Chondrocyte (in vitro differentiated cells): ENCODE results near the gene SFMBT2. TPM values are rescaled to one million over a fixed set of nuclear protein-coding genes. Genes with fewer than 3 reads are reported as not detected.

Experiments
- DNase-seq: peaks from one replicate; pipeline ENCODE4 v3.0.0; 2021; ENCODE audit warnings: mixed read lengths, low spot score
- H3K27ac Mint-ChIP-seq: one replicate; pipeline ENCODE4 v1.8.0; 2021; ENCODE audit warnings: mild to moderate bottlenecking, moderate library complexity, mixed read lengths; ENCODE audit not compliant: unreplicated experiment
- H3K27me3 Mint-ChIP-seq: 2 replicates; pipeline ENCODE4 v1.8.0; 2021; ENCODE audit warnings: low read depth, mixed read lengths
- H3K36me3 Mint-ChIP-seq: 2 replicates; pipeline ENCODE4 v1.8.0; 2021; ENCODE audit warnings: low read depth, mixed read lengths
- H3K4me1 Mint-ChIP-seq: 2 replicates; pipeline ENCODE4 v1.8.0; 2021; ENCODE audit warnings: low read depth, mild to moderate bottlenecking, mixed read lengths
- H3K4me3 Mint-ChIP-seq: one replicate; pipeline ENCODE4 v1.8.0; 2021; ENCODE audit warnings: mild to moderate bottlenecking, moderate library complexity, mixed read lengths; ENCODE audit not compliant: unreplicated experiment
- H3K9me3 Mint-ChIP-seq: 2 replicates; pipeline ENCODE4 v1.8.0; 2021; ENCODE audit warnings: low read depth, mixed read lengths
- total RNA-seq: library from RNA; stranded (reverse); gene quantifications from 3 replicates; pipeline ENCODE4 v1.2.1, GENCODE V29; 2021
- TF ChIP-seq, protein P1 (sequence below): fragments of 200-600 bp; sonication (generic); IDR thresholded peaks from 2 replicates; pipeline ENCODE4 v1.5.0; 2021; ENCODE audit warnings: antibody characterized with exemption, mild to moderate bottlenecking, moderate library complexity

SFMBT2 gene
- total RNA-seq, 1 donor from 2014 or later = 1.9 TPM

DNA sequence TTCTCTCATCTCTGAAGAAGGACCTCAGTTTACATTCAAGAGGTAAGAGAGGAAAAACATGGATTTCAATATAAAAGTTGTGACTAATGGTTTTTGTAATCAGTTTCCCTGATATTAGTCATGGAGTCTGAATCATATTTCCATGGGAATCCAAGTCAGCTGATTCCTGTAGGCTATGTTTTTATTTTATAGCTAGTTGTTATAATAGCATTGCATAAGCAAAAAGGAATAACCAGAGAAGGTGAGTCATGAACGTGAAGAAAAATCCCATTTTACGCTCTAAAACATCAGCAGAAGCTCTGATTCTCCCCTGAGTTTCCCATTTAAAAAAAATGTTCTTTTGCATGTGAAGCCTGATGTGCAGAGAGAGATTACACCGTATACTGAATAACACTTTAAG, 299.3 kb downstream of the SFMBT2 start:
- H3K27ac Mint-ChIP-seq = peak overlapping the region; percentile 98
- H3K4me1 Mint-ChIP-seq = peaks cover 29% of the 10 kb centered on the region
- TF ChIP-seq, protein P1, sequence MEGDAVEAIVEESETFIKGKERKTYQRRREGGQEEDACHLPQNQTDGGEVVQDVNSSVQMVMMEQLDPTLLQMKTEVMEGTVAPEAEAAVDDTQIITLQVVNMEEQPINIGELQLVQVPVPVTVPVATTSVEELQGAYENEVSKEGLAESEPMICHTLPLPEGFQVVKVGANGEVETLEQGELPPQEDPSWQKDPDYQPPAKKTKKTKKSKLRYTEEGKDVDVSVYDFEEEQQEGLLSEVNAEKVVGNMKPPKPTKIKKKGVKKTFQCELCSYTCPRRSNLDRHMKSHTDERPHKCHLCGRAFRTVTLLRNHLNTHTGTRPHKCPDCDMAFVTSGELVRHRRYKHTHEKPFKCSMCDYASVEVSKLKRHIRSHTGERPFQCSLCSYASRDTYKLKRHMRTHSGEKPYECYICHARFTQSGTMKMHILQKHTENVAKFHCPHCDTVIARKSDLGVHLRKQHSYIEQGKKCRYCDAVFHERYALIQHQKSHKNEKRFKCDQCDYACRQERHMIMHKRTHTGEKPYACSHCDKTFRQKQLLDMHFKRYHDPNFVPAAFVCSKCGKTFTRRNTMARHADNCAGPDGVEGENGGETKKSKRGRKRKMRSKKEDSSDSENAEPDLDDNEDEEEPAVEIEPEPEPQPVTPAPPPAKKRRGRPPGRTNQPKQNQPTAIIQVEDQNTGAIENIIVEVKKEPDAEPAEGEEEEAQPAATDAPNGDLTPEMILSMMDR = no peak
- peaks cover 3% of the 10 kb centered on the region for H3K36me3 Mint-ChIP-seq
- DNase-seq = no peak
- H3K4me3 Mint-ChIP-seq = peak overlapping the region; percentile 39
- H3K9me3 Mint-ChIP-seq = peaks cover 8% of the 10 kb centered on the region
- peaks cover 2% of the 10 kb centered on the region for H3K27me3 Mint-ChIP-seq

GRCh38 chr10:7111089-7111488, 299.7 kb downstream of the SFMBT2 start:
- H3K27ac Mint-ChIP-seq = peak overlapping the region; percentile 98

More at GRCh38 chr10:7111089-7111488, 299.7 kb downstream of the SFMBT2 start:
- Mint-ChIP-seq H3K27me3 (no peaks in the 10 kb centered on the region), H3K9me3 (peaks cover 8% of the 10 kb centered on the region), H3K4me3 (peak overlapping the region; percentile 39), H3K4me1 (peaks cover 31% of the 10 kb centered on the region), H3K36me3 (peaks cover 2% of the 10 kb centered on the region)
- no peak for DNase-seq
- TF ChIP-seq, protein P1 = no peak
